ENCODE results near the gene PROKR2. TPM values are rescaled to one million over a fixed set of nuclear protein-coding genes. Genes with fewer than 3 reads are reported as not detected.

The PROKR2 gene
- total RNA-seq, 1 experiment from 2014 or later, result not detected

- no peaks in the 10 kb centered on the region; the same call in 1 of the 2 replicates for H3K9me3 ChIP-seq (ENCODE audit: insufficient read depth, low read depth)
- ChIA-PET CTCF (no interaction called here), POLR2A (ENCODE audit: unreplicated experiment) (no interaction called here)
- H3K27ac ChIP-seq, result no peak overlapping the region
- no peak overlapping the region for H2AFZ ChIP-seq
- H3K79me2 ChIP-seq (ENCODE audit: low read depth), result no peaks in the 10 kb centered on the region
- no peak for DNase-seq
- no peaks in the 10 kb centered on the region for H3K36me3 ChIP-seq (ENCODE audit: low read depth)
- H3K4me3 ChIP-seq, result no peak overlapping the region
- no peaks in the 10 kb centered on the region for H3K4me1 ChIP-seq (replicated peaks; ENCODE audit: insufficient read depth)
- no peak overlapping the region for H3K4me2 ChIP-seq
- no peaks in the 10 kb centered on the region for H4K20me1 ChIP-seq (ENCODE audit: insufficient read depth)
- no peaks in the 10 kb centered on the region for H3K9me2 ChIP-seq (ENCODE audit: insufficient read depth)
- H3F3A ChIP-seq (ENCODE audit: insufficient read depth, low read depth), result no peaks in the 10 kb centered on the region
- no peak for TF ChIP-seq CTCF (conservative IDR thresholded peaks at IDR 0.05)
- no peak for TF ChIP-seq EZH2 (IDR thresholded peaks at IDR 0.05; ENCODE audit: low read depth)
- BruUV-seq (replicated peaks), result no TSS peak
- intact Hi-C loops (cut with micrococcal nuclease; ENCODE audit: unreplicated experiment), result no loop called here
- peaks cover 41% of the 10 kb centered on the region for H3K27me3 ChIP-seq (ENCODE audit: insufficient read depth, low read depth)
These were observed 41.2 kb upstream of the PROKR2 start for GRCh38 chr20:5357946-5358345.

GRCh38 chr20:5356941-5357340 is 40.2 kb upstream of the PROKR2 start:
- Histone ChIP-seq H3K36me3 (ENCODE audit: low read depth) (no peaks in the 10 kb centered on the region), H3K4me3 (no peak overlapping the region), H4K20me1 (ENCODE audit: insufficient read depth) (no peaks in the 10 kb centered on the region), H3K27ac (no peak overlapping the region), H3F3A (ENCODE audit: insufficient read depth, low read depth) (no peaks in the 10 kb centered on the region), H3K9me2 (ENCODE audit: insufficient read depth) (no peaks in the 10 kb centered on the region), H3K9me3 (ENCODE audit: insufficient read depth, low read depth) (no peaks in the 10 kb centered on the region; the same call in 1 of the 2 replicates), H3K79me2 (ENCODE audit: low read depth) (no peaks in the 10 kb centered on the region), H3K27me3 (ENCODE audit: insufficient read depth, low read depth) (peaks cover 42% of the 10 kb centered on the region), H2AFZ (no peak overlapping the region), H3K4me1 (replicated peaks; ENCODE audit: insufficient read depth) (no peaks in the 10 kb centered on the region), H3K4me2 (no peak overlapping the region)
- intact Hi-C loops (cut with micrococcal nuclease; ENCODE audit: unreplicated experiment), result no loop called here
- no peak for TF ChIP-seq CTCF (conservative IDR thresholded peaks at IDR 0.05)
- TF ChIP-seq EZH2 (IDR thresholded peaks at IDR 0.05; ENCODE audit: low read depth), result no peak
- ChIA-PET POLR2A (ENCODE audit: unreplicated experiment) (interaction anchor here (0.6 kb wide), 1 partner anchor 123 kb away, joined by 4 read pairs; no protein-coding TSS in a partner anchor), CTCF (no interaction called here)
- BruUV-seq (replicated peaks), result no TSS peak
- DNase-seq, result no peak

- no peaks in the 10 kb centered on the region for H3F3A ChIP-seq (ENCODE audit: insufficient read depth, low read depth)
- no peaks in the 10 kb centered on the region for H3K9me2 ChIP-seq (ENCODE audit: insufficient read depth)
- DNase-seq, result no peak
- BruUV-seq (replicated peaks), result no TSS peak
- H3K79me2 ChIP-seq (ENCODE audit: low read depth), result no peaks in the 10 kb centered on the region
- no peak overlapping the region for H3K4me2 ChIP-seq
- ChIA-PET CTCF (no interaction called here), POLR2A (ENCODE audit: unreplicated experiment) (no interaction called here)
- H2AFZ ChIP-seq, result no peak overlapping the region
- TF ChIP-seq CTCF (conservative IDR thresholded peaks at IDR 0.05), result no peak
- no peak overlapping the region for H3K4me3 ChIP-seq
- peaks cover 46% of the 10 kb centered on the region for H3K27me3 ChIP-seq (ENCODE audit: insufficient read depth, low read depth)
- no peaks in the 10 kb centered on the region for H3K4me1 ChIP-seq (replicated peaks; ENCODE audit: insufficient read depth)
- no peak overlapping the region for H3K27ac ChIP-seq
- no peaks in the 10 kb centered on the region for H3K9me3 ChIP-seq (ENCODE audit: insufficient read depth, low read depth)
- no peaks in the 10 kb centered on the region for H4K20me1 ChIP-seq (ENCODE audit: insufficient read depth)
- no peaks in the 10 kb centered on the region for H3K36me3 ChIP-seq (ENCODE audit: low read depth)
- intact Hi-C loops (cut with micrococcal nuclease; ENCODE audit: unreplicated experiment), result no loop called here
These were observed 38.1 kb upstream of the PROKR2 start for GRCh38 chr20:5354901-5355300.

Data from PC-9 (cell line).